Parathyroid adenoma (tissue), 2 donors: ENCODE measurements around the gene SEMA6B.

ENCODE experiments used
- H2AFZ ChIP-seq: fragments of 300-600 bp; sonication (generic); one replicate; pipeline ENCODE4 v1.7.0; 2017; ENCODE audit warnings: antibody characterized with exemption, mild to moderate bottlenecking
- H3K27ac ChIP-seq: fragments of 300-600 bp; sonication (generic); one replicate; pipeline ENCODE4 v1.7.0; 2017
- H3K27me3 ChIP-seq: fragments of 300-600 bp; sonication (generic); one replicate; pipeline ENCODE4 v1.7.0; 2017; ENCODE audit warnings: low read length; ENCODE audit not compliant: control insufficient read depth, insufficient read depth
- H3K36me3 ChIP-seq: fragments of 300-600 bp; sonication (generic); one replicate; pipeline ENCODE4 v1.7.0; 2017; ENCODE audit warnings: low read length; ENCODE audit not compliant: control insufficient read depth, insufficient read depth
- H3K4me1 ChIP-seq: fragments of 300-600 bp; sonication (generic); one replicate; pipeline ENCODE4 v1.7.0; 2017; ENCODE audit warnings: control low read depth
- H3K4me2 ChIP-seq: fragments of 300-600 bp; sonication (generic); one replicate; pipeline ENCODE4 v1.7.0; 2017; ENCODE audit warnings: low read length
- H3K4me3 ChIP-seq: fragments of 300-600 bp; sonication (generic); one replicate; pipeline ENCODE4 v1.7.0; 2017; ENCODE audit warnings: low read depth, low read length
- H3K79me2 ChIP-seq: fragments of 300-600 bp; sonication (generic); one replicate; pipeline ENCODE4 v1.7.0; 2017; ENCODE audit warnings: control low read depth
- H3K9ac ChIP-seq: fragments of 300-600 bp; sonication (generic); one replicate; pipeline ENCODE4 v1.7.0; 2017; ENCODE audit warnings: mild to moderate bottlenecking
- H3K9me3 ChIP-seq: fragments of 300-600 bp; sonication (generic); one replicate; pipeline ENCODE4 v1.7.0; 2017; ENCODE audit warnings: low read length; ENCODE audit not compliant: control insufficient read depth
- CTCF ChIP-seq: fragments of 300-600 bp; sonication (generic); IDR thresholded peaks from one replicate; pipeline ENCODE4 v1.7.0; 2017; ENCODE audit warnings: antibody characterized with exemption, mild to moderate bottlenecking
- donor health status: primary hyperparathyroidism.

Gene SEMA6B

GRCh38 chr19:4515732-4516131 is 43.8 kb downstream of the SEMA6B start:
- Histone ChIP-seq H3K36me3 (no peaks in the 10 kb centered on the region), H3K4me1 (no peaks in the 10 kb centered on the region), H3K4me3 (no peak overlapping the region), H2AFZ (no peak overlapping the region), H3K79me2 (no peaks in the 10 kb centered on the region), H3K9me3 (no peaks in the 10 kb centered on the region), H3K27me3 (no peaks in the 10 kb centered on the region), H3K9ac (no peak overlapping the region), H3K27ac (no peak overlapping the region), H3K4me2 (no peak overlapping the region)
- TF ChIP-seq CTCF = no peak

GRCh38 chr19:4513248-4513647 is 46.2 kb downstream of the SEMA6B start:
- Histone ChIP-seq H3K4me3 (no peak overlapping the region), H3K36me3 (no peaks in the 10 kb centered on the region), H3K79me2 (no peaks in the 10 kb centered on the region), H3K27me3 (no peaks in the 10 kb centered on the region), H3K4me2 (no peak overlapping the region), H3K9me3 (no peaks in the 10 kb centered on the region), H3K4me1 (no peaks in the 10 kb centered on the region), H3K27ac (no peak overlapping the region), H3K9ac (no peak overlapping the region), H2AFZ (no peak overlapping the region)
- no peak for TF ChIP-seq CTCF

- no peak for TF ChIP-seq CTCF
- no peaks in the 10 kb centered on the region for H3K79me2 ChIP-seq
- no peak overlapping the region for H3K4me2 ChIP-seq
- H3K4me3 ChIP-seq = no peak overlapping the region
- H3K9ac ChIP-seq = no peak overlapping the region
- no peaks in the 10 kb centered on the region for H3K36me3 ChIP-seq
- no peak overlapping the region for H3K27ac ChIP-seq
- no peaks in the 10 kb centered on the region for H3K27me3 ChIP-seq
- H2AFZ ChIP-seq = no peak overlapping the region
- H3K4me1 ChIP-seq = no peaks in the 10 kb centered on the region
- no peaks in the 10 kb centered on the region for H3K9me3 ChIP-seq
Observed at GRCh38 chr19:4512070-4512469, 47.4 kb downstream of the SEMA6B start.

GRCh38 chr19:4511300-4512054 is 48.0 kb downstream of the SEMA6B start:
- H3K36me3 ChIP-seq = no peaks in the 10 kb centered on the region
- no peak overlapping the region for H3K27ac ChIP-seq
- no peak overlapping the region for H3K9ac ChIP-seq
- no peak for TF ChIP-seq CTCF
- H3K9me3 ChIP-seq = no peaks in the 10 kb centered on the region
- no peaks in the 10 kb centered on the region for H3K4me1 ChIP-seq
- H3K4me2 ChIP-seq = no peak overlapping the region
- H3K27me3 ChIP-seq = no peaks in the 10 kb centered on the region
- H2AFZ ChIP-seq = no peak overlapping the region
- H3K79me2 ChIP-seq = no peaks in the 10 kb centered on the region
- H3K4me3 ChIP-seq = no peak overlapping the region
